Spleen (tissue), 7 donors: Measurements from ENCODE around the gene RSBN1L.

Experiments used
- POLR2A ChIP-seq, 3 donors: fragments of 450-650 bp; IDR thresholded peaks; one replicate each; pipeline ENCODE4 v1.5.1; 2017; ENCODE audit warnings: antibody characterized with exemption in 3 of 3, mild to moderate bottlenecking in 1 of 3
- POLR2AphosphoS5 ChIP-seq, 3 donors: sonication (generic); formaldehyde crosslinking; IDR thresholded peaks; one replicate each; pipeline ENCODE4 v1.5.1; 2017; ENCODE audit warnings: antibody characterized with exemption in 3 of 3
- TF ChIP-seq, protein P1 (sequence below), 11 experiments: fragments of 200-600 bp in 7 of 11; fragments of 450-650 bp in 4 of 11; sonication (generic) in 4 of 11; IDR thresholded peaks in 8 of 11; conservative IDR thresholded peaks in 3 of 11; 1 replicate in 7 of 11; 2 replicates in 4 of 11; pipeline versions ENCODE4 v1.4.0 to v1.8.0; 2016 to 2021; ENCODE audit warnings: antibody characterized with exemption in 11 of 11, inconsistent platforms in 4 of 11, mild to moderate bottlenecking in 1 of 11
- donor health status: DM: no; HTN: no; CAD: no; lungs with moderate emphysema.
- donor health status: DM: no; HTN: no; CAD: no.
- donor health status: DM: no; HTN: no; CAD: no.

DNA sequence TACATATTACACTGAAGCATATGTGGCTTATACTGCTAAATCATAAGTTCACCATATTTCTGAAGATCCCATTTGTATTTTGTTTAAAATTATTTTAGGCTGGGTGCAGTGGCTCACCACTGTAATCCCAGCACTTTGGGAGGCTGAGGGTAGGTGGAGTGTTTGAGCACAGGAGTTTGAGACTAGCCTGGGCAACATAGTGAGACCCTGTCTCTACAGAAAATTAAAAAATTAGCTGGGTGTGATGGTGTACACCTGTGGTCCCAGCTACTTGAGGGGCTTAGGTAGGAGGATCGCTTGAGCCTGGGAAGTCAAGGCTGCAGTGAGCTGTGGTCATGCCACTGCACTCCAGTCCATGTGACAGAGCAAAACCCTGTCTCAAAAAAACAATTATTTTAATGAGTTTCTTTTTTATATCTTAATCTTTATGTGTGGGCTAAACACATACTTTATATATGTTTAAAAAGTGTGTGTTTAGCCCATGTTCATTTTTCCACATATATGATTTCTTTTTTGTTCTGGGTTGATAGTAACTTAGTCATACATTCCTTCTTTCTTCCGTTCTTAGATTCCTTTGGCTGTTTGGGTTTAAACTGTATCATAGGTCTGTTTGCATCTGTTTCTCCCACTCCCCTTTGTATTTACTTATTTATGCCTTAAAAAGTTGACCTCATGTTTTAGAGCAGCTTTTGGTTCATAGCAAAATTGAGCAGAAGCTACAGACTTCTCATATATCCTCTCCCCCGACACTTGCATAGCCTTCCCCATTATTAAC lies 33.5 kb downstream of the RSBN1L start:
- TF ChIP-seq POLR2A (IDR thresholded peaks at IDR 0.05): no peak
- TF ChIP-seq, protein P1, sequence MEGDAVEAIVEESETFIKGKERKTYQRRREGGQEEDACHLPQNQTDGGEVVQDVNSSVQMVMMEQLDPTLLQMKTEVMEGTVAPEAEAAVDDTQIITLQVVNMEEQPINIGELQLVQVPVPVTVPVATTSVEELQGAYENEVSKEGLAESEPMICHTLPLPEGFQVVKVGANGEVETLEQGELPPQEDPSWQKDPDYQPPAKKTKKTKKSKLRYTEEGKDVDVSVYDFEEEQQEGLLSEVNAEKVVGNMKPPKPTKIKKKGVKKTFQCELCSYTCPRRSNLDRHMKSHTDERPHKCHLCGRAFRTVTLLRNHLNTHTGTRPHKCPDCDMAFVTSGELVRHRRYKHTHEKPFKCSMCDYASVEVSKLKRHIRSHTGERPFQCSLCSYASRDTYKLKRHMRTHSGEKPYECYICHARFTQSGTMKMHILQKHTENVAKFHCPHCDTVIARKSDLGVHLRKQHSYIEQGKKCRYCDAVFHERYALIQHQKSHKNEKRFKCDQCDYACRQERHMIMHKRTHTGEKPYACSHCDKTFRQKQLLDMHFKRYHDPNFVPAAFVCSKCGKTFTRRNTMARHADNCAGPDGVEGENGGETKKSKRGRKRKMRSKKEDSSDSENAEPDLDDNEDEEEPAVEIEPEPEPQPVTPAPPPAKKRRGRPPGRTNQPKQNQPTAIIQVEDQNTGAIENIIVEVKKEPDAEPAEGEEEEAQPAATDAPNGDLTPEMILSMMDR (IDR thresholded peaks at IDR 0.05 in 8 of 11, conservative IDR thresholded peaks at IDR 0.05 in 3 of 11): no peak
- no peak for TF ChIP-seq POLR2AphosphoS5 (IDR thresholded peaks at IDR 0.05)
